T-helper 22 cell (primary cell): ENCODE data around the gene NCAM1.

Experiments
- DNase-seq: peaks from one replicate; pipeline ENCODE4 v3.0.0-alpha.2; 2020; ENCODE audit warnings: low read depth

The NCAM1 gene

DNA sequence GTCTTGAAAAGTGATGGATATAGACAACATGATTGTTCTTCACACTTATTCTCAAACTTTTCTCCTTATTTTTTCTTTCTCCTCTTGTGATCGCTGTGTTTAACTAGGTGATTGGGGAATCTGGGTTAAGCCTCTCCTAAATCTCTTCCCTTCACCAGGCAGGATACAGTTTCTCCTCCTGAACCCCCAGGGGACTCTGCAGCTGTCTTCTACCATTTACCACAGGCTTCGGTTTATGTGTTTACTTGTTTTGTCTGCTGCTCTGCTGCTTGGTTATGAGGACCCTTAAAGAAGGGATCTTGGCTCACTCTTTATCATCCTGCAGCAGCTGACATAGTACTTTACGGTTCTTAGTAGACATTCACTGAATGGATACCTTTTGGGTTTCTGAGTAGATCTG, 124.2 kb downstream of the NCAM1 start:
- no peak for DNase-seq

- no peak for DNase-seq
These were observed 126.5 kb downstream of the NCAM1 start for GRCh38 chr11:113087706-113088105.

DNA sequence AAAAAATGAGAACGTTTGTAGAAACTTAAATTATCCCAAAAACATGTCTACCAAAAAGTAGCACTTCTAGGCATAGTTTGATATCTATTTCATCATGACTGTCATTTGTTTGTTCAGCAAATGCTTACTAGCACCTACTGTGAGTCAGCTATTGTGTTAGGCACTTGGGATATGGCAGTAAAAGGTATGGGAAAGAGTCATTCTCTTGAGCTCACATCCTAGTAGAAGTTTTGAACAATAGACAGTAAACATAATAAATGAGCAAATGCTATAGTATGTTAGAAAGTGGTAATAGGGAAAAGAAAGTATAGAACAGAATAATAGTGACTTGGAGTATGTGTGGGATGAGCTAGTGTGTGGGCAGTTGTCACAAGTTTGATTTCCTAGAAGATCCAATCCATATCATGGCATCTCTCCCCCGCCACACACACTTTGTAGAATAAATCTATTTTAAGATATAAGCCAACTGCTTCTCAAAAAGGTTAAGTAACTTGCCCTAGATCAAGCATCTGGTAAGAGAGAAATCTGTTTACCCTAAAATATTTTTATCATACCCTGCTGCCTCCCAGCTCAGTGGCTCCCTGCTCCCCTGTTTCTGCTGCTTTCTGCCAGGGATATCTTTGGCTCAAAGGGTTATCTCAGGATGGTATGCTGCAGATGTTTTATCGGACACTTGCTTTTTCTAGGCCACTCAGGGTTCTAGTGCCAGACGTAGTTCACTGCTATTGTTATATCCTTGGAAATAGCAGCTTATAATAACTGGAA, 129.7 kb downstream of the NCAM1 start:
- no peak for DNase-seq

- no peak for DNase-seq
These were observed 130.2 kb downstream of the NCAM1 start for GRCh38 chr11:113091481-113091780.

DNA sequence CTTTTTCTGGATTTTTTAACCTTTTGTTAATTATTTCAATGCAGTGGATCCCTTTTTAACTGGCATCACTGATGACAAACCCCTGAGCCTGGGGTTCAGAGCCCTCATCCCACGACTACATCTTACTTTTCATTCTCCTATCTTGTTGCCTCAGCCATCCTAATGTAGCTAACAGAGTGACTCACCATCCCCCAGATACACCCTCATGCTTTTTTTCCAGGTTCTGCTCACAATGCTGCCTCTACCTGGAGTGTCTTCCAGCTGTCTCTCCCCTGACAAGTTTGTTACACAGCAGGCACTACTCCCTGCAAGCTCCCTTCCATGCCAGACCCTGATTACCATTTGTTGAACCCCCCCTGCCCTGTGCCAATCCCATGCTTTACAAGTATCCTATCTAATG, 135.4 kb downstream of the NCAM1 start:
- no peak for DNase-seq

- no peak for DNase-seq
These were observed 142.9 kb downstream of the NCAM1 start for GRCh38 chr11:113103932-113104690.

GRCh38 chr11:113104691-113105251, 143.6 kb downstream of the NCAM1 start:
- no peak for DNase-seq

DNA sequence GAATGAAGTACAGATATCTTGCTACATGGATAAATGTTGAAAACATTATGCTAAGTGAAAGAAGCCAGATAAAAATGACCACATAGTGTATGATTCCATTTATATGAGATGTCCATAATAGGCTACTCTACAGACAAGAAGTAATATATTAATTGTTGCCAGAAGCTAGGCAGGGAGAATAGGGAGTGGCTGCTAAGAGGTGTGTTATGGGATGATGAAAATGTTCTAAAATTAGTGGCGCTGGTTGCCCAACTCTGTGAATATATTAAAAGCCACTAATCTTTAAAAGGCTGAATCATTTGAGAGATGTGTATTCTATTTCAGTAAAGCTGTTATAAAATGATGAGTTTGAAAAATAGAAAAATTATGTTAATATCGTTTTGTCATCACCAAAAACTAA, 144.4 kb downstream of the NCAM1 start:
- DNase-seq = no peak

DNA sequence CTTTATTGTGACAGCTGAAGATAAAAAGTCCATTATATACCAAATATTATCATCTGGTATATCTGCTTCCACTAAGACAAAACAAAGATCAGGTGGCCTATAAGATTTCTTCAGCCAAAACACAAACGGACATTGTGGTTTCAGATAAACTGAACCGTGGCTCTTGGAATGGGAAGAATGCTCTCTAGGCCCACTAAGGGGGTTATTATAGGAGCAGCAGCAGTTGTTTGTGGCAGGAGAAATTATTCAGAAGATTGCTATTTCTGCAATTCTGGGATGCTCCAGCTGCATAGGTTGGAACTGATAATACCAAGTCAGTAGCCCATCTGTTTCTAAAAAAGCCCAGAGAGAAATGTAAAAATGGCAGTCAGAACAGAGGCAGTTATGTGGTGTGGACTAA, 145.3 kb downstream of the NCAM1 start:
- DNase-seq = no peak

DNA sequence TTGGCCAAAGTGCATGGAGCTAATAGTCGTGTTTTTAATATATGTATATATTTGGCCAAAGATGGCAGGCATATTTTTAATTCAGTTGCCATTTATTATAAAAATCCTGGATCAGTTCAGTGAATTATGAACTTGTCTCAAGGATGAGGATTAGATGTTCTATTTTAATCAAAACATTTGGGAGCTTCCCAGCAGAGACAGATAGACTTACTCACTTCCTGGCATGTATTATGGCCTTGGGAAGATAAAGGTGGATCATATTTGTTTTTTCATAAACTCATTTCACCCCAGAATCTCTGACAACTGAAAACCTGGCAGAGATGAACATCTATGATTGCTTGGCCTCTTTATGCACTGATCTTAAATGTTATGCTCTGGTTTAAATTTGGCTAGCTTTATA, 148.8 kb downstream of the NCAM1 start:
- no peak for DNase-seq

DNA sequence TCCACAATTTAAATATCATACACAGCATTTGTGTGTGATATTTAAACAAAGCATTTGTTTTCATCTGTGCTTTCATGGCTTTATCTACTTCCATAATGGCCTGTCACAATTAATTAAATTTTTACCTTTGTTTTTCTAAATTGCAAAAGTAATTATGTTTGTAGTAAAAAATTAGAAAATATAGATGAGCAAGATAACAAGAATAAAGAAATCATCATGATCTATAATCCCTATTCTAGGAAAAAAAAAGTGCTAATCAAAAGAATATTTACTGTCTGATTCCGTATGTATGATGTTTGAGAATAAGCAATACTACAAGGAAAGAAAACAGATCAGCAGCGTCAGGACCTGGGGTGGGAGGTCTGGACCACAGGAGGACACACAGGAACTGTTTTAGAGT, 149.9 kb downstream of the NCAM1 start:
- no peak for DNase-seq

DNA sequence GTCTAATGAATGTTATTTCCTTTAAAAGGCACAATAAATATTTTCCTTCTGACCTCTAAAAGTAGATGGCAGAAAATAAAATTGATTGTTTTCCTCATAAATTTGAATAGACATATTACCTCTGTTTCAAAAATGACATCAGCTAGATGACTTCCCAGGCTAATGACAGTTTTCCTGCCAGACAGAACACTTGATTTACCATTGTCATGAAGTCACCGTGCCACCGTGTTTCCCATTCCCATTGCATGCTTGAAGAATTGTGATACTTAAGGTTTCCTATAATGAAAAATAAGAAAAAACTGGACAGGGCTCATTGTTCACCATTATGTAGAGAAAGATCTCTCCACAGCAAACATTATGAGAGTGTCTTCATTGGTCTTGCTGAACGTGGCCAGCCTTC, 151.1 kb downstream of the NCAM1 start:
- DNase-seq = no peak

GRCh38 chr11:113113801-113114704, 152.8 kb downstream of the NCAM1 start:
- DNase-seq = no peak

DNA sequence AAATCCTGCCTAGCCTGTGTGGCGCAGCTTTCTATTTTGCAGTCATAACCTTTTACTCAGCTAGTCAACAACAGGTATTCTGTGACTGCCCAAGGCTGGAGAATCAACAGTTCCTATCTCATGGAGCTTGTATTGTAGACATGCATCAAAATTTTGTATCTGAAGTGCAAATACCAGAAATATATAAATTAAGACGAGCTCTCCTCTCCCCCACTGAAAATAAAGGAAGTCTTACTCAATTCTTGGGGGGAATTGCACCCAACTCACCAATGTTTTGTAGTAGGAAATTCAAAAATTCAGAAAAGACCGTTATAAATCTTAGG, 153.4 kb downstream of the NCAM1 start:
- no peak for DNase-seq

DNA sequence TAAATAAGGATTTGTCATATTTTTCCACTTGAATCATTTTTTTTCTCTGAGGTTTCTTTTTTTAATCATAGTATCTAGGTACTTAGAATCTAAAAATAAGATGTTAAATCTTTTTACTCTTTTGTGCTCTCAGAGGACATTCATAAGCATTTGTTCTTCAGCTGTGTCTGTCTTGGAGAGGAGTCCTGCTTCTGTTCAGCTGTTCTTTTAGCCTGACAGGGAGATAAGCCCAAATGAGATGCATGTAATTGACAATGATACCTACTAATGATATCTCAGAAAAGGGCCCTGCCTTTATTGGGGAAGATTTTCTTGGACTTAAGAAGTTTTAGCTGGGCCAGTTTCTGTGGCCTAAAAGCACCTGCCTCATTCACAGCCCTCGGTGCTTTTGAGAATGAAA, 156.9 kb downstream of the NCAM1 start:
- no peak for DNase-seq

GRCh38 chr11:113119074-113119473, 157.9 kb downstream of the NCAM1 start:
- no peak for DNase-seq

- no peak for DNase-seq
These were observed 158.9 kb downstream of the NCAM1 start for GRCh38 chr11:113119966-113120736.

GRCh38 chr11:113121746-113122145, 160.5 kb downstream of the NCAM1 start:
- no peak for DNase-seq

- no peak for DNase-seq
These were observed 162.8 kb downstream of the NCAM1 start for GRCh38 chr11:113124006-113124405.

DNA sequence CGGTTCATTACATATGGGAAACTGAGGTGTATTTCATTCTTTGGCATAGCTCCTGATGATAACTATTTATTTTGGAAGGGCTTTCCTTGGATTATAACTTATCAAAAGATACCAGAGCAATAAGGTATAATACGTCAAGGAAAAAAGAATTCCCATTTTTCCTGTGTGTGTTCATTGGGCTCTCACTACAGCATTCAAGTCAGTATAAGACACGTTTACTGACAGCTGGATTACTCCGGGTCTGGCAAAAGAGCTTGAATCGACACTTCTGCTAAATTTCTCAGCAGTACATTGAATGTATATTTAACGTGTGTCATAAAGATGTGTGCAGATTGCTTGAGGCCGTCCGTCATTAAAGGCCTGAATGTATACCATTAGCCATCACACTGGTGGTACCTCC, 163.4 kb downstream of the NCAM1 start:
- no peak for DNase-seq

- no peak for DNase-seq
These were observed 168.2 kb downstream of the NCAM1 start for GRCh38 chr11:113129261-113129992.
